GM18867 (cell line): ENCODE results near the gene RBFOX2.
"Not testable (repeated sequence)": the region's sequence is repeated elsewhere in the genome, so short reads cannot be mapped to it uniquely, and the experiment has no call there.

Experiments used
- ATAC-seq: cut with Tn5 transposase; IDR thresholded peaks from one replicate; pipeline ENCODE4 v1.9.1; 2021; ENCODE audit warnings: mild to moderate bottlenecking, moderate library complexity; ENCODE audit not compliant: unreplicated experiment

Gene RBFOX2

DNA sequence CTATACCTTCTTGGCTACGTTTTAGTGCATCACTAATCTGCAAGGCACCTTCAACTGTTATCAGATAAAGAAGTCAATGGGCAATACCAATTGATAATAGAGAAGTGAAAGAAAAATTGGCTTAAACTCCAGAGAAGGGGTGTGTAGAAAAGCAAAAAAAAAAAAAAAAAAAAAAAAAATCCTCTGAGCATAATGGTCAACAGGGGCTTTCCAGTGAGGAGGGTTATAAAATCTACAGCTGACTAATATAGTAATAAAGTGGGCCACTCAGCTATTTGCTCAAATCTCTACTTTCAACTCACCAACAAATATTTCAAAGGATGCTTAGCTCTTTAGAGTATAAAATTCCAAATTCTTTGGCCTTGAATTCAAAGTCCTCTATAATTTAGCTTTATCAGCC lies 233.1 kb downstream of the RBFOX2 start:
- no peak for ATAC-seq

DNA sequence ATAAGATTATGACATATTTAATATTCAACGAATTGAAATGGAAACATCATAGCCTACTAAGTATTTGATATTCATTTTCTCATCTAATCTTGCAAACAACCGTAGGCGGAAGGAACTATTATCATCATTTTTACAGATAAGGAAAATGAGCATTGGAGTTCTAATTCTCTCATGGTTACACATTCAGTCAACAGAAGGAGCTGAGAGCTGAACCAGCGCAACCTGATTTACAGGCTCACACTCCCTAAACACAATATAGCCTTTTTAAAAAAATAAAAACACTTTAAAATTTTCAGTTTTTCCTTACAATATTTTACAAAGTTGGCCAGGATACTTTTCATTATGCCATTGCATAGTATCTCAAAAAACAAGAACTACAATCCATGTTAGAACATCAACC lies 236.1 kb downstream of the RBFOX2 start:
- ATAC-seq = no peak

DNA sequence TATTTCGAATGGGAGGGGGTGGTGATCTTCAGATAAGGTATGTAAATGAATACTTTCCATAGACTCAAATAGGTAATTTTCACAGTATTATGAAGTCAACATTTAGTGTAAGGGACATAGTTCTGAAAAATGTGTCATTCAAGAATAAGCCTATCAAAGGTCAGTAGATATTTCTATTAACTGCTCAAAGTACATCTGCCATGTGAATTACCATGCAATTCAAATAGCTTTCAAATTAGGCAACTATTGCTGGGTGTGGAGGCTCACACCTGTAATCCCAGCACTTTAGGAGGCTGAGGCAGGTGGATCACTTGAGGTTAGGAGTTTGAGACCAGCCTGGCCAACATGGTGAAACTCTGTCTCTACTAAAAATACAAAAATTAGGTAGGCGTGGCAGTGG lies 236.8 kb downstream of the RBFOX2 start:
- not testable (repeated sequence) for ATAC-seq

DNA sequence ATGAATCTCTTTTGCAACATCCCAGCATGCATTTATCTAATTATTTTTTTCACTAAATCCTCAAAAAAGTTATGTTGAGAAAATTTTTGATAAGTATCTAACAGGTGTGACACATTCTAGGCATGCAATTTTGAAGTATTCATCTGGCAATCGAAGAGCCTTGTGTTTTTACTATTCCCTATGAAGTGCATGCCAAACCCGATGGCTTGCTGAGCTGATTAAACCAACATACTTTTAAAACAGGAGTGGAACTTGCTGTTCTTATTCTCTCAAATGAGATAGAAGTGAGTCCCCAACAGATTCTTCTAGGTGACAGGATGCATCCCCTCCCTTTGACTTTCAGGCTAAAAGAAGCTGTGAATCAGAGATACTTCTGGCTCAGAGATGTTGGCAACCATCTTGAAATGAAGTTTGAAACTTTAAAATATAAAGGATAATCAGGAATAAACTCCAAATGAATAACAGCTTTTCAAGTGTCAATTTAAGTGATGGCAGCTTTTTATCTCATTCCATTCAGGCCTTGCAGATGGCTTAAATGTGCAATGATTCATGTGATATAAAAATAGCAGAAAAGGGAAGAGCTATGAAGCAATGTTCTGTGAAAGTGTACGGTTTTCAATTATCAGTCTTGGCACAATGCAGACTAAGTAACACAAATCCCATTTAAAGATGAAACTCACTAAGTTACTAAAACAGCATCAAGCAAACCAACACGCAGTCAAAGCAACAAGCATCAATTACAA lies 243.3 kb downstream of the RBFOX2 start:
- ATAC-seq = no peak

DNA sequence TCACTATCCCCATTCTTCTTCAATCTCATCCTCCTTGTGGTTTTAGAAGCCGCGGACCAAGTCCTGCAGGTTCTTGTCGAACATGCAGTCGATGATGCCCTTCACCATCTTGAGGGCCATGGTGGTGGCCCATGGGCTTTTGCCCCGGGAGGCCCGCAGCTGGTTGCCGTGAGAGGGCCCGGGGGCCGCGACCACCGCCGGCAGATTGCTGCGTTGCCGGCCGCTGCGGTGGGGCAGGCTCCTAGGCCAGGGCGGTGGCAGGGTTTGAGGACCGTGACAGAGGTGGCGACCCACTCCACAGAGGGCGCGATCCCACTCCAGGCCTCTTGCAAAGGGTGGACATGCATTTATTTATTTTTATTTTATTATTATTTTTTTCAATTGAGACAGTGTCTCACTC lies 244.0 kb downstream of the RBFOX2 start:
- no peak for ATAC-seq

DNA sequence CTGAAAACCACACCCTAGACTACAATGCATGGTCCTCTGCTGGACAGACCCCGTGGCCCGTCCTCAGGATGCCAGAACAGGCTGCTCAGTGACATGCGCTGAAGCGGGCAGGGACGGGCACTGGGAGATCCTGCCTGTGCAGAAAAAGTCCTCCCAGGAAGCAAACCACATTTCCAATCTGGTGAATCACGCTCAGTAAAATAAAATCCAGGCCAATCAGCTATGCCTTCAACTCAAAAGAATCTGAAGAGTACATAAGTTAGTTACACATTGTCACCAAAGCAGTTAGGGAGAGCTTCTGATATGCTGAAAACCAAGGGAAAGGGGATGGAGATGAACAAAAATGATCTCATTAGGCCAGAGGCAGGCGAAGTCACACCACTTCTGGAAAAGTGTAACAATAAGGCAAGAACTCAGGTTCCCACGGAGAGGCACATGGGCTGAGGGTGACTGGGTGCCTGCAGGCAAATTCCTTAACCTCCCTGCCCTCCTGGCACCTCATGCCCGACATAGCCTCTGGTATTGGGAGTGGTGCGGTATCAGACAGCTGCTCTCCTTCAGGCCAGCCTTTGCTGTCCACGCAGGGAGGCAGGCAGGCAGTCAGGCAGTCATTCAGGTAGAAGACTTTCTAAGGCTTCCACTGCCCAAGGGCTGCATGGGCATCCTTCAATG lies 244.5 kb downstream of the RBFOX2 start:
- ATAC-seq = no peak

DNA sequence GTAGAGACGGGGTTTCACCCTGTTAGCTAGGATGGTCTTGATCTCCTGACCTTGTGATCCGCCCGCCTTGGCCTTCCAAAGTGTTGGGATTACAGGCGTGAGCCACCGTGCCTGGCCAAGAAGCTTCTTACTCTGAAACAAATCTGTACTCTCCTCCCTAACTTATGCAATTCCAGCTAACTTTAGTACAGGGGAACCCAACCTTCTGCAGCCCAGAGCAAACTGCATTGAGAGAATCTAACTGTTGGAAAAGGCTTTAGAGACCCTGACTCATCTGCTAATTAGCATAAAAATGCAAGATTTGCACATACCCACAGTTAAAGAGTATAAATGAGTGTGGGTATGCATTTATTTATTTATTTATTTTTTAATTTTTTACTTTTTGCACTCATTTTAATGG lies 246.1 kb downstream of the RBFOX2 start:
- ATAC-seq = no peak

DNA sequence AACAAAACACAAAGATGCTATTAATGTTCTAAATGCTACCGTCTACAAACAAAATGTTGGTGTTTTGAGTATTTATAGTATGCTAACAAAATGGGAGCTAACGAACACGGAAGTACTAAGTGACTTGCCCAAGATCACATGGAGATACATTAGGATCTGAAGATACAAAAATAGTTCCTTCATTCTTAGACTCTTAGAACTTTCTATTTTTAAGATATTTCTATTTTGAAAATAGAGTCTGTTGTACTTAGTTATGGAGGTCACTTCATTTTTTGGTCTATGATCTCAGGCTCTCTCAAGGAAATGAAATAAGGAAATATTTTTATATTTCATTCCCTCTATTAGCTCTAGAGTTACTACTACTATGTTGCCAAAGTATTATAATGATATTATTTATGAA lies 246.7 kb downstream of the RBFOX2 start:
- ATAC-seq = no peak

DNA sequence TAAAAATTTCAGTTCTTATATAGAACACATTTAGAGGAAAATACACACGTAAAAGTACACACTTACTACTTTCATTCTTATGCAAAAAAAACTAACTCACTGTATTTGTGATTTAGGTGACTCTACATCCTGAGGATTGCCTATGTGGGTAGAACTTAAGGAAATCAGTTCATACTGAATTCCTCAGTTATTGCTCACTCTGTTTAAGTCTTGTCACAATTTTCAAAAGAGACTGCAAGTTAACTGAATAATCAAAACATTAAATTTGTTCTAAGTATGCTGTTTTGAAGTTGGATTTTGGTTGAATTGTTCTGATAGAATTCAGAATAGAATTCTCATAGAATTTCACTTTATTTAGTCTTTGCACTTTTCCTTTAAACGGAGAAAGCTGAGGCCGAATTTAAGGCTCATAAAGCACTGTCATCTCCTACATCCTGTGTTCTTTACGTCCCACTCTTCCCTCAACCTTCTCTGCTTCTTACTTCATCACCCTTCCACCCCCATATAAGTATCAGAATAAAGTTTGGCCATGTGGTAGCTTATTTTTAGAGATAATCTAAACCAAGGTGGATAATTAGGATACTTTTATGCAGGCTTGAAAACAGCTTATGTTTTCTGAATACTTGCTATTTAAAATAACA lies 251.2 kb downstream of the RBFOX2 start:
- ATAC-seq = no peak

DNA sequence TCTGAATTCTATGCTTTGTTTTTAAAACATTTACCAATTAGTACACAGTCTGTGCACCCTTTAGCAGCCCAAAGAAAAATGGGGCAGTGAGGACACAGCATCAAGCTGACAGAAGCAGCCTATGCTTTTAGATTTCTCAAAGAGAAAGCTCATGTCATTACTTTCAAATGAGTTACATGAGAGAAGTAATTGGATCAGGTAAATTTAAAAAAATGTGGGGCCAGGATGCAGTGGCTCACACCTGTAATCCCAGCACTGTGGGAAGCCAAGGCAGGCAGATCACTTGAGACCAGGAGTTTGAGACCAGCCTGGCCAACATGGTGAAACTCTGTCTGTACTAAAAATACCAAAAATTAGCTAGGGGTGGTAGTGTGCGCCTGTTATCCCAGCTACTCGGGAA lies 253.3 kb downstream of the RBFOX2 start:
- ATAC-seq = no peak

DNA sequence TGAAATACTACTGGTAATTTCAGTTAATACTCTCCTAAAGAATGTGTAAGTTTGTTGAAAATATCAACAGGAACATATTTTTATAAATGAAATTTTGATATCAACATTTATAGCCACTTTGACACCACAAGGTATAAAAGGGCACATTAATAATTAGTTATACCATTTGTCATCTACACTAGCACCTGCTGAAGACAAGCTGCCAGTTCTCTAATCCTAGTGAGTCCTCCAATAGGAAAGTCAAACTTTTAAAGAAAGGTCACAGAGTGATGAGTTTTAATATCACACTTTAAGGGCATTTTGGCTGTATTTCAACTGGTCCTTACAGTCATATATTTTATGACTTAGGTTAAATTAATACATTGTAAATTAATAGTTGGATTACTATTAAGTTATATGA lies 258.6 kb downstream of the RBFOX2 start:
- no peak for ATAC-seq

DNA sequence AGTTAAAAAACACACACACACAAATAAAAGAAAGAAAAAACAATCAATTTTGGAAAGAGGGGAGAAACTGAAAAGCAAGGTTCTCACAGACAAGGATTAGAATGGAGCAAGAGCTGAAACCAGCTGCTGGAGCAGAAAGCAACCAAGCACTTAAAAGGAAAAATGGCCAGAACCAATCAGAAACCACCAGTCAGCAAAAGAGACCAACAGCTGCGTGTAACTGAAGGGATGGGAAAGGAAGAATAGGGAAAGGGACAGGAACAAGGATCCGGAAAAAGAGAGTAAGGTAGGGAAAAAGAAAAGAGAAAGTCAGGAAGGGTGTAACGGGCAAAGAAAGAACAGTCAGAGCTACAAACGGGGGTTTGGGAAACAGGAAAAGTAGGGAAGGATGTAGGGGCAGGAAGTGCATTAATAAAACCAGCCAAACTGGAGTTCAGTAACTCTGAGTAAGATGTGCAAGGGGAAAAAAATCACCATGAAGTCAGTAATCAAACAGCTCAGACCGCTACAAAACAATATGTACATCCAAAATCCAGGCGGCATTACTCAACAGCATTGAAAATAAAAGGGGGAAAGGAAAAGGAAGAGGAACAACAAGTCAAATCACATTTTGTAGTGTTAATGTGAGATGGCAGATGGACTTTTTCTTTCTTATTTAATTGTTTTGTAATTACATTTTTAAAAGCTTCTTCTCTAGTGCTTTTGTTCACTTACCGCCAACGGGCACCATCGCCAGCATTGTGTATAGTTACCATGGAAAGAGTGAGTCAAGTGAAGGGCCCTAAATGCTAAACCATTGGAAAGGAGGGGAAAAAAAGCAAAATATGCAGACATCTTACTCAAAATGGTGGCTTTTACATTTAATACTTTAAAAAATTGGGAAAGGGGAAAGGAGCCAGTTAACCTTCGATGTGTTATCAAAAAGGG lies 261.7 kb downstream of the RBFOX2 start:
- no peak for ATAC-seq

DNA sequence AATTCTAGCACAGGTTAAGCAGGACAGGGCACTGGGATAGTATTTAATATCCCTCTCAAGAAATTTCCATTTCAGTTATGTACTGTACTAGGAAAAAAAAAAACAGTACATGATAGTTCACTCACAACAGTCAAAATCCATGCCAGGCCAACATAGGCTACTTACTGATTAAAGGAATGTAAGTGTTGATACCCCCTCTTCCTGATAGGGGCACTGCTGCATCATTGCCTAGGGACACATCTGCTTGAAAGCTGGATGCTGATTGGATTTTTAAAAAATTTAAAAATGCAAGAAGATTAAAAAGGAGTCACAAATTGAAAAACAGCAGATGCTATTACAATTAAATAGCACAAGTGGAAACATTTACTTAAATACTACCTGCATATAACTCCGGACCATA lies 267.6 kb downstream of the RBFOX2 start:
- no peak for ATAC-seq

DNA sequence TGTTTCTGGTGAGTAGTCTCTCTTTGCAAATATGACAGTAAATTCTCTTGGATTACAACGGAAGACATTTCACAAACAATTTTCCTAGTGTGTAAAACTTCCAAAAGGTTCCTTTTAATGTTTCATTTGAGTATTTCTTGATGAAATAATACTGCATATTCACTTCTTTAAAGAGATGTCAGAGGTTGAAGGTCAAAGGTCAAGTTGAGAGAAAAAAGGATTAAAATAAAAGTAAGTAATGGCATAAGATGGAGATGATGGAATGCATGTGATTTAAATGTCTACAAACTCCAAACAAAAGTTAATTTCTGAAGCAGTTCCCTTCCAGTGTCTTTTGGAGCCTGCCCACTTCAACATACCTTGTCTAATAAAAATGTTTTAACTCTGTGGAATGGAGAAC lies 270.2 kb downstream of the RBFOX2 start:
- no peak for ATAC-seq

DNA sequence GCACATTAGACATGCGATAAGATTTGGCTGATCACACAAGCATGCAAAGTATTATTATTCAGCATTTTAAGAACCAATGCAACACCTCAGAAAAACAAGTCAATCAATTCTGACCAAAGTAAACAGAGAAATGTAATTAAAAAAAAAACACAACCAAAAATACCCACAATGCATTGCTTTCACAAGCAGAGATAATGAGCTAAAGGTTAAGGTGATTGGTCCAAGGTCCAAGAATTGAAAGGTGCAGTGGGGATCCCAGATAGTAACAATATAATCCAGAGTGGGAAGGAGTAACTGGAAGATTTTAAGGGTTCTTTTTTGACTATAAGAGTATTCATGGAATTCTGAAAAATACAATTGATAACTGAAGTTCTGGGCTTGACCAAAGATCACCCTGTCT lies 271.9 kb downstream of the RBFOX2 start:
- ATAC-seq = no peak

DNA sequence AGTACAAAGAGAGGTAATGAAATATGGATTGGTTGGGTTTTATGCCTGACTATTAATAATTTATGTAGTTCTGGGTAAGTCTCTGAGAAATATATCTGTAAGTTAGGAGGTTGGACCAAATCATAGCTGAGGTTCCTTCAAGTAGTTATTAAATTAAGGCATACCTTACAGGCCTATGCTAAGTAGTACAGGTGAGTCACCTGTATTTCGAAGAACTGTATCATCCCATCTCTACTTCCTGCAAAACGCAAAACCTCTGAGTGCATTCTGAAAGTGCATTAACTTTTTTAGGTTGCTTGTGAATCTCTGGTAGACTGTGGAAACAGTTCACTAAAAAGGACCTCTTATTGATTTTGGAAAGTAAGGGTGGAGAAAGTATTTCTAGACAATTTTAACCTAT lies 273.9 kb downstream of the RBFOX2 start:
- no peak for ATAC-seq

DNA sequence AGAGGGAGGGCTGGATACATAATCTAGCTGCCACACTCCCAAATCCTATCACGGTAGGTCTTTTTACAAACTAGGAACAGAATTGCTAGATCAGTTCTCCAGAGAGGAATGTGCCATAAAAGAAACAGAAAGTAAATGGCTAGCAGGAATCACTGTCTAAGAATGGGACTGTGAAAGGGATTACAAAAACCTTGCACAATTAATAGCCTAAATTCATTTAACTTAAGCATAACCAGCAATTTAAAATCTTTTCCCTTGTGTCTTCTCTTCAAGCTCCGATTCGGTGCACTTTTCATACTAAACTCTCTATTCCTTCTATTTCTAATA lies 275.8 kb downstream of the RBFOX2 start:
- ATAC-seq = no peak

DNA sequence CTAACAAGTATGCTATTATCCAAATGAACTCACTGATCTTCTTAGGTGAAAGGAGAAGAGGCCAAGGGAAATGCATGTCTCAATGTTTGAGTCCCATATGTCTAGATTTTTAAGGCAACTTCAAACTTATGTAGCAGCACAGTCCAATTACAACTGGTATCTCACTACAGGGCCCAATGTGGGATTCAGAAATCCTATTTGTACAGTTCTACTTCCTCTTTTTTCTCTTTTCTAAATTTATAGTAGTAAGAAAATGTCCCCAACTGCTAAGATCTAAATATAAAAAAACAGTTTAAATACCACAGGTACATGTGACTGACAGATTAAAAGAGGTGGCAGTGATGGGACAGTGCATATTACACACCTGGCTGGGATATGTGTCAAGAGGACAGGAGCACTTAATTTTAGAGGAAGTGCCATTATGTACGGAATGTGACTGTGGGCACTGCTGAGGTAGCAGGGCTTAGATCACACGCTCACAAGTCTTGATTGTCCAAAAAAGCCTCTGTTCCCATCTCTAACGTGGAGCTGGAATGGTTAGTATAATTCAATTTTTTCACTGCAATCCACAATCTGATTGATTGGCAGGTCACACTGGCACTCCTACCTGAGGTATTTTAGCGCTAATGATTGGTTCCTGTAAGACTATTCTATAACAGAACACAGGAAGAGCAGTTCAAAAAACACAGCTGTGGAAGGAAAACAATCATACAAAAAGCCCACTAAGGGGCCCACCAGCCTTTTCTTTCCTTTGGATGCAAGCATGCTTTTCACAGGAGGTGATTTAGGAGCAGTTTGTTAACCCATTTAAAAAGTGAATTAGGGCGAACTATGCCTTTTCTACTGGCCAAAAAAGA lies 276.4 kb downstream of the RBFOX2 start:
- no peak for ATAC-seq

DNA sequence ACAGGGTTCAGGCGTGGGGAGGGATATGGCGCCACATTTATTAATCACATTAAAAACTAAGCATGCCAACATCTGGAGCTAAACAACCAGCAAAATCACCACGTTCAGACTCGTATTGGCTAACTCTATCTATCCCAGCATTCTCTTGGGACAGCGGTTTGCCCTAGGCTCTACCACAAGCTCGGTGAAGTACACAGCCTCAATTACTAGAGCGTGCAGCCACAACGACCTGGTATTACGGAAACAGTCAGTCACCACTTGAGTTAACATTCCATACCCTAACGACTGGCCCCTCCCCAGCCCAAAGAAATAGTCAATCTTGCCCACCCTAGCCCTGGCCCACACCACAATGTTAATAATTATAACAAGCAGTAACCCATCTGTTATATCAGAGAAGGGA lies 278.8 kb downstream of the RBFOX2 start:
- peak; percentile 55 for ATAC-seq

DNA sequence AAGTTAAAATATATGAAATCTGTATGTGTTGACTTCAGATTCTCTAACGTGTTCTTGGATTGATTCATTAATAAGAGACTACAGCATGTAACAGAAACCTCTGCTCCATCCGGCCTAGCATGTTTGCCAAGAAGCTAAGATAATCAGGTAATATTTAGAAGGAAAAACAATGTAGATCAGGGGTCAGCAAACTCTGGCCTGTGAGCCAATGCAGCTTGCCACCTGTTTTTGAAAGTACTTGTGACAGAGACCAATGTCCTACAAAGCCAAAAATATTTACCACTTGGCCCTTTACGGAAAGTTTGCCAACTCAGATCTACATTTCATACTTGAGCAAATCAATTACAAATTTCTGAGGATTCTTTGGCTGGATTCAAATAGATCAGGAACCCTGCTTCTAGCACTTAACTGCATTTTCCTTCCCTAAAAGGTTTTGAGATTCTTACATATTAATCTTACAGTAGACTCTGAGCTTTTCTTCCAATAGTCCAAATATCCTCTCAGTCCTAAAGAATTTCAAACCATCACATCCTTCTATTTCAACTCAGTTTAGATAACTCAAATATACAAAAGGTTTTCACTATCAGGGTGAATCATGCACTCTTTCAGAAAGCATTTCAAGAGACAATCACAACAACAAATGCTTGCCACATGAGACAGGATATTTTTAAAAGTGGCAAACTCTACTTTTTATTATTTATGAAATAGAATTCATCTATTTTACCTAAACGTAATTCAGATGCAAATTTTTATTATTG lies 281.5 kb downstream of the RBFOX2 start:
- ATAC-seq = no peak
